ENCODE data around the gene TAF1C. TPM values are rescaled to one million over a fixed set of nuclear protein-coding genes. Genes with fewer than 3 reads are reported as not detected.
A peak's percentile ranks its signal among the peaks of the same experiment; 100 is the strongest.

Gene TAF1C
- total and polyA plus RNA-seq, 2 of the 4 experiments (the other 2 are of a cell fraction) = 7.3 to 35.5 TPM

DNA sequence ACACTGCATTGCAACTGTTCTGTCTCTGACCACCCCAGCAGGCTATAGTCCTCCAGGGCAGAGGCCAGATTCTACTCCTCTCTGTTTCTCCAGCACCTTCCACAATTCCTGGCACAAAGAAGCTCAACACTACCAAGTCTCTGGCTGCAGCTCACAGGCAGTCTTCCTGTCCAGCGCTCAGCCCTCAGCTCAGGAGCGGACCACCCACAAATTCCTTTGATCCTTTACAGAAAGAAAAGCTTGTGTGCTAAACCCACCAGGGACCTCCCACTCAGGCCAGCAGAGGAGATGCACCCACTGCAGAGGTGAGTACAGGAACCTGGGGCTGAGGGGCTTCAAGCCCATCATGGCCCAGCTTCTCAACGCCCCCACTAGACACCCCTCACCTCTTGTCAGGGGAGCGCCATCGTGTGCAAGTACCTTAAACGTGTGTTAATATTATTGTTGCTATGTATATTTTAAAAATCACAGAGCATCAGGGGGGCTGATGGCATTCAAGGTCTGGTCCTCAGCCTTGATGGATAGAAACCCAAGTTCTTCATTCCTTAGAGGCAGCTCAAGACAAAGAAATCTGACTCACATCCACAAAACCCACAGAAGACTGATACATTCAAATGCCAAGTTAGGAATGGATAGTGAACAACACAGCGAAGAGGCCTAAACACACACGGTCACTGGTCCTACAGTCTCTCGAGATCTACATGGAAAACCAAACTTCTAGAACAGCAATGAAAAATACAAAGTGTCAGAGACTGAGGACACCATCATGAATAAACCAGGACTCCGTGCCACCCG lies 50.3 kb downstream of the TAF1C start:
- no peak overlapping the region for H2BK120ac ChIP-seq (ENCODE audit: low read depth, low read length)
- dilution Hi-C loops (cut with HindIII; ENCODE audit: low sequenced_read_pairs, unreplicated experiment) = no loop called here
- in situ Hi-C loops (cut with MboI; ENCODE audit: low sequenced_read_pairs) = no loop called here
- no peak overlapping the region for H3K18ac ChIP-seq (ENCODE audit: low read depth, low read length)
- no peak overlapping the region for H3K4me2 ChIP-seq (ENCODE audit: low read depth, low read length)
- ATAC-seq (ENCODE audit: low read depth) (peak; percentile 37), DNase-seq (peak; percentile 43)
- no peaks in the 10 kb centered on the region for H3K36me3 ChIP-seq (ENCODE audit: control insufficient read depth, insufficient read depth, low read length)
- peaks cover 18% of the 10 kb centered on the region; the same call in 1 of the 2 replicates for H4K20me1 ChIP-seq (ENCODE audit: insufficient read depth, low read length)
- H3K56ac ChIP-seq (ENCODE audit: extremely low read depth, insufficient read depth, low read length) = no peak overlapping the region
- no peak overlapping the region for H3K14ac ChIP-seq (replicated peaks; ENCODE audit: low read depth, low read length)
- H4K91ac ChIP-seq (ENCODE audit: insufficient read depth, low read depth, low read length) = no peak overlapping the region
- H3K4me1 ChIP-seq (ENCODE audit: control insufficient read depth, insufficient read depth, low read length) = peaks cover 25% of the 10 kb centered on the region
- no CpG with 5 or more reads among the region's 11 CpGs for WGBS, 2 experiments (ENCODE audit: extremely low coverage in 2 of 2, insufficient read length in 1 of 2)
- ChIA-PET CTCF (interaction anchor here (0.6 kb wide), 1 partner anchor 70 kb away, joined by 3 read pairs; no protein-coding TSS in a partner anchor), POLR2A (ENCODE audit: unreplicated experiment) (interaction anchor here (0.5 kb wide), 1 partner anchor 24 kb away, joined by 3 read pairs; no protein-coding TSS in a partner anchor)
- no peak overlapping the region for H2AFZ ChIP-seq (replicated peaks; ENCODE audit: low read length, poor library complexity)
- no peak overlapping the region for H3K23ac ChIP-seq (ENCODE audit: low read depth, low read length)
- H3K27me3 ChIP-seq (ENCODE audit: control insufficient read depth, insufficient read depth, low read length) = no peaks in the 10 kb centered on the region
- BruUV-seq (replicated peaks) = no TSS peak
- H2AK9ac ChIP-seq (replicated peaks; ENCODE audit: low read depth, low read length, poor library complexity) = peak overlapping the region; percentile 8
- no peak overlapping the region for H4K5ac ChIP-seq (ENCODE audit: low read depth, low read length)
- H2AK5ac ChIP-seq (ENCODE audit: low read depth, low read length) = no peak overlapping the region; the same call in 1 of the 2 replicates
- no peak overlapping the region for H2BK5ac ChIP-seq (ENCODE audit: low read depth, low read length, poor library complexity, severe bottlenecking)
- intact Hi-C loops (cut with micrococcal nuclease) = no loop called here
- no peaks in the 10 kb centered on the region for H3K9me3 ChIP-seq (ENCODE audit: control insufficient read depth, insufficient read depth, low read length)
- H3K9me1 ChIP-seq (ENCODE audit: insufficient read depth, low read length) = peaks cover 20% of the 10 kb centered on the region
- no peak overlapping the region for H2BK15ac ChIP-seq (ENCODE audit: low read depth, low read length)
- H3K79me1 ChIP-seq (ENCODE audit: low read depth in 1 of 2, low read length in 2 of 2) = peaks cover 26 to 61% of the 10 kb centered on the region in 2 experiments; a peak in 3 of 4 replicates
- H4K8ac ChIP-seq (ENCODE audit: low read depth in 2 of 2, low read length in 2 of 2) = no peak overlapping the region
- TF ChIP-seq NFE2L2 (IDR thresholded peaks at IDR 0.05; ENCODE audit: low read depth, low read length) = no peak
- TF ChIP-seq CEBPB (IDR thresholded peaks at IDR 0.05; ENCODE audit: low read depth, low read length) = no peak
- TF ChIP-seq FOS (IDR thresholded peaks at IDR 0.05; ENCODE audit: low read depth, low read length) = no peak
- TF ChIP-seq MAFK (IDR thresholded peaks at IDR 0.05; ENCODE audit: low read depth, low read length) = no peak
- TF ChIP-seq RAD21 (IDR thresholded peaks at IDR 0.05; ENCODE audit: low read length) = no peak
- TF ChIP-seq CTCF (conservative IDR thresholded peaks at IDR 0.05; ENCODE audit: low read depth, low read length) = no peak
- TF ChIP-seq MAZ (IDR thresholded peaks at IDR 0.05; ENCODE audit: borderline replicate concordance, low read depth, low read length) = no peak
- no peak overlapping the region for H3K4me3 ChIP-seq (ENCODE audit: insufficient read depth, low read depth, low read length)
- H3K27ac ChIP-seq (ENCODE audit: insufficient read depth, low read length) = no peak overlapping the region
- no peak overlapping the region for H2BK20ac ChIP-seq (ENCODE audit: low read depth, low read length)
- H3K9ac ChIP-seq (ENCODE audit: low read depth, low read length) = no peak overlapping the region
- H3K4ac ChIP-seq (ENCODE audit: low read depth, low read length) = no peak overlapping the region
